PFSK-1 (cell line): ENCODE results near the gene HYCC1.

Experiments
- FOXP2 ChIP-seq: optimal IDR thresholded peaks from 2 replicates; pipeline ENCODE3; 2011; ENCODE audit warnings: borderline replicate concordance, control low read depth, inconsistent platforms; ENCODE audit not compliant: insufficient read depth; ENCODE audit errors: extremely low read length, extremely low read depth
- POLR2AphosphoS5 ChIP-seq: IDR thresholded peaks from 2 replicates; pipeline ENCODE4 v1.6.1; 2012; ENCODE audit warnings: low read depth, mild to moderate bottlenecking, control low read depth, low read length, moderate library complexity
- REST ChIP-seq, 2 experiments: IDR thresholded peaks; 2 replicates each; pipeline versions ENCODE4 v1.6.1 to v1.8.0; 2011 to 2012; ENCODE audit warnings: low read depth in 2 of 2, low read length in 2 of 2, control low read depth in 1 of 2, inconsistent platforms in 1 of 2, mild to moderate bottlenecking in 1 of 2, moderate library complexity in 1 of 2; ENCODE audit not compliant: insufficient read depth in 1 of 2
- SIN3A ChIP-seq: IDR thresholded peaks from 2 replicates; pipeline ENCODE4 v1.6.1; 2012; ENCODE audit warnings: mild to moderate bottlenecking, low read length, moderate library complexity, borderline replicate concordance; ENCODE audit not compliant: insufficient read depth
- TAF1 ChIP-seq: IDR thresholded peaks from 2 replicates; pipeline ENCODE4 v1.6.1; 2012; ENCODE audit warnings: low read length, control low read depth, borderline replicate concordance; ENCODE audit not compliant: insufficient read depth

The HYCC1 gene

GRCh38 chr7:23018750-23019149 lies 4.8 kb upstream of the HYCC1 start:
- TF ChIP-seq FOXP2, result no peak
- no peak for TF ChIP-seq SIN3A
- no peak for TF ChIP-seq POLR2AphosphoS5
- no peak for TF ChIP-seq TAF1

- no peak for TF ChIP-seq TAF1
- no peak for TF ChIP-seq FOXP2
- no peak for TF ChIP-seq REST (IDR thresholded peaks at IDR 0.05; ENCODE audit: insufficient read depth in 1 of 2, low read depth in 2 of 2, low read length in 2 of 2)
- TF ChIP-seq SIN3A, result no peak
- no peak for TF ChIP-seq POLR2AphosphoS5
Observed at GRCh38 chr7:23017309-23017708, 3.4 kb upstream of the HYCC1 start.

GRCh38 chr7:23016345-23017253 lies 2.7 kb upstream of the HYCC1 start:
- TF ChIP-seq POLR2AphosphoS5, result no peak
- no peak for TF ChIP-seq TAF1
- no peak for TF ChIP-seq REST (IDR thresholded peaks at IDR 0.05; ENCODE audit: insufficient read depth in 1 of 2, low read depth in 2 of 2, low read length in 2 of 2)
- no peak for TF ChIP-seq FOXP2
- TF ChIP-seq SIN3A, result no peak

GRCh38 chr7:23014681-23015080 lies 751 bp upstream of the HYCC1 start:
- no peak for TF ChIP-seq TAF1
- no peak for TF ChIP-seq POLR2AphosphoS5
- TF ChIP-seq REST (IDR thresholded peaks at IDR 0.05; ENCODE audit: insufficient read depth in 1 of 2, low read depth in 2 of 2, low read length in 2 of 2), result no peak
- TF ChIP-seq SIN3A, result no peak
- TF ChIP-seq FOXP2, result no peak

GRCh38 chr7:23012908-23013714 lies 819 bp downstream of the HYCC1 start:
- TF ChIP-seq FOXP2 (no peak), SIN3A (no peak), TAF1 (no peak), REST (IDR thresholded peaks at IDR 0.05; ENCODE audit: insufficient read depth in 1 of 2, low read depth in 2 of 2, low read length in 2 of 2) (no peak), POLR2AphosphoS5 (no peak)
